A549 (cell line): ENCODE results near the gene ADGRF3. TPM values are rescaled to one million over a fixed set of nuclear protein-coding genes. Genes with fewer than 3 reads are reported as not detected.

Experiments
- ATAC-seq, 2 experiments: fragments of 200-7000 bp in 1 of 2; fragments of >200 bp in 1 of 2; cut with Nextera tagmentation in 1 of 2; cut with Tn5 transposase in 1 of 2; 3 replicates each; pipeline versions ENCODE4 v1.8.0 to v1.9.1; 2018 to 2020; ENCODE audit warnings: mild to moderate bottlenecking in 1 of 2, moderate library complexity in 1 of 2
- CTCF ChIA-PET: fragments of 300-600 bp; sonication (Branson Sonifier 250); formaldehyde crosslinking; extraction: SDS; loops from one replicate; lab custom pipeline; 2021; ENCODE audit warnings: antibody characterized with exemption, inconsistent platforms; lab: Yijun Ruan, JAX
- POLR2A ChIA-PET: fragments of 350-600 bp; formaldehyde crosslinking; extraction: SDS; loops from one replicate; lab custom pipeline; 2021; ENCODE audit warnings: antibody characterized with exemption, inconsistent platforms; lab: Yijun Ruan, JAX
- DNase-seq, 2 experiments: peaks; one replicate each; pipeline versions ENCODE4 v3.0.0 to v3.0.0-alpha.2; 2011 to 2016; ENCODE audit warnings: low read depth in 1 of 2, low spot score in 1 of 2
- FAIRE-seq: peaks from 2 replicates; lab custom pipeline; 2011; peaks lifted over from hg19 to GRCh38; lab: Jason Lieb, UNC
- H3K27ac ChIP-seq, 2 experiments: fragments of >200 bp; sonication (Bioruptor Twin); formaldehyde crosslinking; 3 replicates each; pipeline ENCODE4 v1.5.1; 2016 to 2017
- H3K4me1 ChIP-seq: fragments of >200 bp; sonication (Bioruptor Twin); formaldehyde crosslinking; 3 replicates; pipeline ENCODE4 v1.6.1; 2016
- H3K4me2 ChIP-seq: fragments of >200 bp; sonication (Bioruptor Twin); formaldehyde crosslinking; 3 replicates; pipeline ENCODE4 v1.6.1; 2016
- H3K4me3 ChIP-seq: fragments of >200 bp; sonication (Bioruptor Twin); formaldehyde crosslinking; 3 replicates; pipeline ENCODE4 v1.5.1; 2016
- H3K9me3 ChIP-seq: fragments of >200 bp; sonication (Bioruptor Twin); formaldehyde crosslinking; 3 replicates; pipeline ENCODE4 v1.6.1; 2016
- CBX2 ChIP-seq: fragments of 200-600 bp; sonication (generic); IDR thresholded peaks from 2 replicates; pipeline ENCODE4 v1.6.1; 2016; ENCODE audit warnings: low read depth, mild to moderate bottlenecking, borderline replicate concordance
- CBX8 ChIP-seq: fragments of 200-600 bp; sonication (generic); IDR thresholded peaks from 2 replicates; pipeline ENCODE4 v1.6.1; 2016
- CHD2 ChIP-seq: fragments of 150-350 bp; IDR thresholded peaks from 2 replicates; pipeline ENCODE4 v1.6.1; 2014; ENCODE audit warnings: low read length; ENCODE audit not compliant: partially characterized antibody
- CHD4 ChIP-seq: fragments of 200-600 bp; sonication (generic); IDR thresholded peaks from 2 replicates; pipeline ENCODE4 v1.6.1; 2016; ENCODE audit warnings: antibody characterized with exemption, mild to moderate bottlenecking, borderline replicate concordance
- EP300 ChIP-seq, 2 experiments: fragments of >200 bp; sonication (Bioruptor Twin); formaldehyde crosslinking; IDR thresholded peaks; 2 replicates in 1 of 2; 3 replicates in 1 of 2; pipeline ENCODE4 v1.6.1; 2016 to 2017
- FOSL2 ChIP-seq, 2 experiments: fragments of 450-650 bp in 1 of 2; fragments of >200 bp in 1 of 2; sonication (Bioruptor Twin) in 1 of 2; formaldehyde crosslinking; IDR thresholded peaks; 2 replicates each; pipeline versions ENCODE4 v1.5.0 to v1.6.1; 2016 to 2020; ENCODE audit warnings: mild to moderate bottlenecking in 1 of 2, moderate library complexity in 1 of 2
- KDM5A ChIP-seq: fragments of 200-600 bp; sonication (generic); IDR thresholded peaks from 2 replicates; pipeline ENCODE4 v1.6.1; 2016; ENCODE audit warnings: antibody characterized with exemption, mild to moderate bottlenecking
- NFE2L2 ChIP-seq: fragments of 150-350 bp; conservative IDR thresholded peaks from 2 replicates; pipeline ENCODE4 v1.6.1; 2014; ENCODE audit warnings: low read length
- NR3C1 ChIP-seq: fragments of >200 bp; sonication (Bioruptor Twin); formaldehyde crosslinking; IDR thresholded peaks from 3 replicates; pipeline ENCODE4 v1.6.1; 2017
- RAD21 ChIP-seq, 2 experiments: fragments of >200 bp in 1 of 2; sonication (Bioruptor Twin) in 1 of 2; formaldehyde crosslinking in 1 of 2; IDR thresholded peaks in 1 of 2; conservative IDR thresholded peaks in 1 of 2; 2 replicates in 1 of 2; 3 replicates in 1 of 2; pipeline ENCODE4 v1.6.1; 2012 to 2018; ENCODE audit warnings: inconsistent platforms in 1 of 2
- SMC3 ChIP-seq: fragments of >200 bp; sonication (Bioruptor Twin); formaldehyde crosslinking; IDR thresholded peaks from 3 replicates; pipeline ENCODE4 v1.6.1; 2018; ENCODE audit warnings: inconsistent platforms
- SREBF2 ChIP-seq: fragments of 450-650 bp; IDR thresholded peaks from 2 replicates; pipeline ENCODE4 v1.6.1; 2014; ENCODE audit warnings: mild to moderate bottlenecking, moderate library complexity
- ZNF302 ChIP-seq: fragments of 250-450 bp; sonication (Bioruptor Pico); IDR thresholded peaks from 2 replicates; pipeline ENCODE4 v1.9.0; 2021; ENCODE audit warnings: inconsistent platforms, mild to moderate bottlenecking, moderate library complexity
- WGBS: methylation state at CpG from one replicate; pipeline ENCODE4 v1.1.6; 2017; ENCODE audit errors: missing lambda C conversion rate; 5-methylcytosine and 5-hydroxymethylcytosine counted together
- polyA plus RNA-seq, 4 experiments: library from polyadenylated mRNA; depleted of rRNA in 3 of 4; stranded (reverse); fragments of >200 nt; fragmentation: RNase III in 1 of 4; extraction: RNeasy Plus Mini Kit Qiagen cat#74134 plus additional on column Dnase treatment in 1 of 4; gene quantifications; 2 replicates in 3 of 4; 3 replicates in 1 of 4; pipeline ENCODE4 v1.2.3, GENCODE V29; 2011 to 2017
- TF ChIP-seq, protein P1 (sequence below): IDR thresholded peaks from 2 replicates; pipeline ENCODE4 v1.6.1; 2012; ENCODE audit warnings: low read depth, borderline replicate concordance
- TF ChIP-seq, protein P2 (sequence below): IDR thresholded peaks from 2 replicates; pipeline ENCODE4 v1.6.1; 2012
- TF ChIP-seq, protein P3 (sequence below): fragments of 200-600 bp; sonication (generic); IDR thresholded peaks from 2 replicates; pipeline ENCODE4 v1.6.1; 2016; ENCODE audit warnings: antibody characterized with exemption, mild to moderate bottlenecking, moderate library complexity

The ADGRF3 gene
- polyA plus RNA-seq, 2 of the 4 experiments (the other 2 are of a cell fraction): 0.12 to 0.21 TPM

DNA sequence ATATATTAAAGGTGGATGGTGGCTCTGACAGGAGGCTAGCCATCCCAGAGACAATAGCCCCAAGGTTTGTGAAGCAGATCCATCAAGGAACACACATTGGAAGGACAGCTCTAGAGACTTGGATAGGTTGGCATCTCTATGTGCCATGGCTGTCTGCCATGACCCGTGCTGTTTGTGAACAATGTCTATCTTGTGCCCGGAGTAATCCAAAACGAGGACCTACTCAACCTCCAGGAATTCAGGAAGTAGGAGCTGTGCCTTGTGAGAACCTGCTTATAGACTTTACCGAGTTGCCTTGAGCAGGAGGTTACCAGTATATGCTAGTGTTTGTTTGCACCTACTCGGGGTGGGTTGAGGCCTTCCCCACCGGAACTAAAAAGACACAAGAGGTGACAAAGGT is 43.7 kb downstream of the ADGRF3 start:
- no peak for ATAC-seq
- ChIA-PET CTCF (interaction anchor here (0.6 to 0.9 kb wide), 2 partner anchors 18 to 42 kb away, joined by 3 read pairs; no protein-coding TSS in a partner anchor), POLR2A (no interaction called here)
- TF ChIP-seq RAD21 (conservative IDR thresholded peaks at IDR 0.05 in 1 of 2, IDR thresholded peaks at IDR 0.05 in 1 of 2) (no peak), FOSL2 (IDR thresholded peaks at IDR 0.05) (no peak), FOSL2 (CRISPR knock-in tag; IDR thresholded peaks at IDR 0.05) (no peak), SREBF2 (no peak), NR3C1 (no peak), CHD4 (no peak), KDM5A (no peak), EP300 (IDR thresholded peaks at IDR 0.05) (no peak), CBX2 (no peak)
- TF ChIP-seq, protein P1, sequence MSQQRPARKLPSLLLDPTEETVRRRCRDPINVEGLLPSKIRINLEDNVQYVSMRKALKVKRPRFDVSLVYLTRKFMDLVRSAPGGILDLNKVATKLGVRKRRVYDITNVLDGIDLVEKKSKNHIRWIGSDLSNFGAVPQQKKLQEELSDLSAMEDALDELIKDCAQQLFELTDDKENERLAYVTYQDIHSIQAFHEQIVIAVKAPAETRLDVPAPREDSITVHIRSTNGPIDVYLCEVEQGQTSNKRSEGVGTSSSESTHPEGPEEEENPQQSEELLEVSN: no peak
- TF ChIP-seq, protein P2, sequence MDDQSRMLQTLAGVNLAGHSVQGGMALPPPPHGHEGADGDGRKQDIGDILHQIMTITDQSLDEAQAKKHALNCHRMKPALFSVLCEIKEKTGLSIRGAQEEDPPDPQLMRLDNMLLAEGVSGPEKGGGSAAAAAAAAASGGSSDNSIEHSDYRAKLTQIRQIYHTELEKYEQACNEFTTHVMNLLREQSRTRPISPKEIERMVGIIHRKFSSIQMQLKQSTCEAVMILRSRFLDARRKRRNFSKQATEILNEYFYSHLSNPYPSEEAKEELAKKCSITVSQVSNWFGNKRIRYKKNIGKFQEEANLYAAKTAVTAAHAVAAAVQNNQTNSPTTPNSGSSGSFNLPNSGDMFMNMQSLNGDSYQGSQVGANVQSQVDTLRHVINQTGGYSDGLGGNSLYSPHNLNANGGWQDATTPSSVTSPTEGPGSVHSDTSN: no peak
- TF ChIP-seq, protein P3, sequence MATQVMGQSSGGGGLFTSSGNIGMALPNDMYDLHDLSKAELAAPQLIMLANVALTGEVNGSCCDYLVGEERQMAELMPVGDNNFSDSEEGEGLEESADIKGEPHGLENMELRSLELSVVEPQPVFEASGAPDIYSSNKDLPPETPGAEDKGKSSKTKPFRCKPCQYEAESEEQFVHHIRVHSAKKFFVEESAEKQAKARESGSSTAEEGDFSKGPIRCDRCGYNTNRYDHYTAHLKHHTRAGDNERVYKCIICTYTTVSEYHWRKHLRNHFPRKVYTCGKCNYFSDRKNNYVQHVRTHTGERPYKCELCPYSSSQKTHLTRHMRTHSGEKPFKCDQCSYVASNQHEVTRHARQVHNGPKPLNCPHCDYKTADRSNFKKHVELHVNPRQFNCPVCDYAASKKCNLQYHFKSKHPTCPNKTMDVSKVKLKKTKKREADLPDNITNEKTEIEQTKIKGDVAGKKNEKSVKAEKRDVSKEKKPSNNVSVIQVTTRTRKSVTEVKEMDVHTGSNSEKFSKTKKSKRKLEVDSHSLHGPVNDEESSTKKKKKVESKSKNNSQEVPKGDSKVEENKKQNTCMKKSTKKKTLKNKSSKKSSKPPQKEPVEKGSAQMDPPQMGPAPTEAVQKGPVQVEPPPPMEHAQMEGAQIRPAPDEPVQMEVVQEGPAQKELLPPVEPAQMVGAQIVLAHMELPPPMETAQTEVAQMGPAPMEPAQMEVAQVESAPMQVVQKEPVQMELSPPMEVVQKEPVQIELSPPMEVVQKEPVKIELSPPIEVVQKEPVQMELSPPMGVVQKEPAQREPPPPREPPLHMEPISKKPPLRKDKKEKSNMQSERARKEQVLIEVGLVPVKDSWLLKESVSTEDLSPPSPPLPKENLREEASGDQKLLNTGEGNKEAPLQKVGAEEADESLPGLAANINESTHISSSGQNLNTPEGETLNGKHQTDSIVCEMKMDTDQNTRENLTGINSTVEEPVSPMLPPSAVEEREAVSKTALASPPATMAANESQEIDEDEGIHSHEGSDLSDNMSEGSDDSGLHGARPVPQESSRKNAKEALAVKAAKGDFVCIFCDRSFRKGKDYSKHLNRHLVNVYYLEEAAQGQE: no peak
- no peak for FAIRE-seq
- H3K4me3 ChIP-seq: no peak overlapping the region
- H3K4me1 ChIP-seq: 0 out of 3 replicates have a peak, but pooled peaks cover 3% of the 10 kb centered on the region
- H3K9me3 ChIP-seq: no peaks in the 10 kb centered on the region
- no peak for DNase-seq
- WGBS: 30% methylated on average over 6 of the region's 6 CpGs
- no peak overlapping the region for H3K4me2 ChIP-seq
- no peak overlapping the region for H3K27ac ChIP-seq

DNA sequence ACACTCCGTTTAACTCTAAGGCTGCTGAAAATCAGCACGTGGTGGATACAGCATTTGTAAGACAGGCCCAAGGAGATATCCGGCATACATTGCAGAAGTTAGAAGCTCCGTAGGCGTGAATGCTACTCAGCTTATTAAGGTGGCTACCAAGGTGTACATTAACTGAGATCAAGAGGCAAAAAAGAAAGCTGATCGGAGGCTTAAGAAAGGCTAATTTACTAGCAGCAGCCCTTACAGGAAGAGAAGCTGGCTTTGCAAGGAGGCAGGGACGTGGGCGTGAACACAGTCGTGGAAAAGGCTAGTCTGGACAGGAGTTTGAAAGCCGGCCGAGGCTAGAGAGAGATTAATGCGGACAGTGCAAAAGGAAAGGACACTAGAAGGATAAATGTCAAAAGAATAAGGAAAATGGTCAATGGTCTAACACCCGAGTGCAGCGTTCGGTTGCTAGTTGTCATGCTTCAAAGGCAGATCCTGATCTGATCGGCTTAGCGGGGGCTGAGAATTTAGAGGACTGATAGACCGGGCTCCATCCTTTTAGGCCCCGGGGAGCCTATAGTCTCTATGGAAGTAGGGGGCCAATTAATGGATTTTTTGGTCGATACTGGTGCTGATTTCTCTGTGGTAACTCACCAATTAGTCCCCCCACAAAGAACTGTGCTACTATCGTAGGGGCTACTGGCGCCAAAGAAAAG is 46.2 kb downstream of the ADGRF3 start:
- peak overlapping the region; percentile 69 for H3K4me2 ChIP-seq
- ChIA-PET CTCF (interaction anchor here (1.4 to 2.2 kb wide), 2 partner anchors 10 to 13 kb away, joined by 3 to 7 read pairs; no protein-coding TSS in a partner anchor), POLR2A (interaction anchor here (0.8 kb wide), 1 partner anchor 45 kb away, joined by 3 read pairs; the partner anchor contains the start of gene SELENOI)
- DNase-seq: no peak
- 87% methylated on average over 22 of the region's 22 CpGs for WGBS
- no peak for FAIRE-seq
- ATAC-seq: no peak
- no peak overlapping the region for H3K4me3 ChIP-seq
- 0 out of 3 replicates have a peak, but pooled peaks cover 3% of the 10 kb centered on the region for H3K4me1 ChIP-seq
- H3K27ac ChIP-seq: no peak overlapping the region
- no peaks in the 10 kb centered on the region for H3K9me3 ChIP-seq
- no peak for TF ChIP-seq SMC3
- no peak for TF ChIP-seq NFE2L2
- no peak for TF ChIP-seq ZNF302 (CRISPR knock-in tag)
- no peak for TF ChIP-seq CBX8
- no peak for TF ChIP-seq CHD2
